Activated CD4-positive, alpha-beta T cell treated with anti-CD3 and anti-CD28 coated beads, Interleukin-2, amount 10 ng/mL, durations not matched to agents 7 days and 5 days (primary cell): ENCODE data around the gene IL12RB2. TPM values are rescaled to one million over a fixed set of nuclear protein-coding genes. Genes with fewer than 3 reads are reported as not detected.

ENCODE experiments used
- CTCF ChIA-PET: fragments of 350-600 bp; sonication (Branson Sonifier 250); formaldehyde crosslinking; loops from one replicate; lab custom pipeline; 2021; ENCODE audit warnings: antibody characterized with exemption; lab: Charles Lee
- POLR2A ChIA-PET: fragments of 350-600 bp; sonication (Branson Sonifier 250); formaldehyde crosslinking; loops from one replicate; lab custom pipeline; 2021; ENCODE audit warnings: antibody characterized with exemption; lab: Charles Lee
- DNase-seq: peaks from one replicate; pipeline ENCODE4 v3.0.0-alpha.2; 2020
- H3K27ac Mint-ChIP-seq: one replicate; pipeline ENCODE4 v1.8.0; 2021; ENCODE audit warnings: mild to moderate bottlenecking, moderate library complexity, mixed read lengths
- H3K27me3 Mint-ChIP-seq: one replicate; pipeline ENCODE4 v1.8.0; 2021; ENCODE audit warnings: mixed read lengths
- H3K36me3 Mint-ChIP-seq: one replicate; pipeline ENCODE4 v1.8.0; 2021; ENCODE audit warnings: low read depth, mixed read lengths
- H3K4me1 Mint-ChIP-seq: one replicate; pipeline ENCODE4 v1.8.0; 2021; ENCODE audit warnings: mixed read lengths
- H3K4me3 Mint-ChIP-seq: one replicate; pipeline ENCODE4 v1.8.0; 2021; ENCODE audit warnings: mild to moderate bottlenecking, moderate library complexity, mixed read lengths
- H3K9me3 Mint-ChIP-seq: one replicate; pipeline ENCODE4 v1.8.0; 2021; ENCODE audit warnings: mixed read lengths
- total RNA-seq, 2 experiments: library from RNA; stranded (reverse); gene quantifications; one replicate each; pipeline ENCODE4 v1.2.3, GENCODE V29; 2021

Gene IL12RB2
- total RNA-seq, 2 experiments from 2014 or later, result 29.3 to 31.8 TPM

- Mint-ChIP-seq H3K27me3 (no peaks in the 10 kb centered on the region), H3K9me3 (peaks cover 24% of the 10 kb centered on the region), H3K27ac (no peak overlapping the region), H3K36me3 (peaks cover 20% of the 10 kb centered on the region), H3K4me3 (no peak overlapping the region), H3K4me1 (peaks cover 27% of the 10 kb centered on the region)
- POLR2A ChIA-PET, result no interaction called here
- CTCF ChIA-PET, result interaction anchor here (1.2 kb wide), 1 partner anchor 11 kb away, joined by 5 read pairs; no protein-coding TSS in a partner anchor
- no peak for DNase-seq
Observed at GRCh38 chr1:67290236-67290635, 17.4 kb upstream of the IL12RB2 start.

DNA sequence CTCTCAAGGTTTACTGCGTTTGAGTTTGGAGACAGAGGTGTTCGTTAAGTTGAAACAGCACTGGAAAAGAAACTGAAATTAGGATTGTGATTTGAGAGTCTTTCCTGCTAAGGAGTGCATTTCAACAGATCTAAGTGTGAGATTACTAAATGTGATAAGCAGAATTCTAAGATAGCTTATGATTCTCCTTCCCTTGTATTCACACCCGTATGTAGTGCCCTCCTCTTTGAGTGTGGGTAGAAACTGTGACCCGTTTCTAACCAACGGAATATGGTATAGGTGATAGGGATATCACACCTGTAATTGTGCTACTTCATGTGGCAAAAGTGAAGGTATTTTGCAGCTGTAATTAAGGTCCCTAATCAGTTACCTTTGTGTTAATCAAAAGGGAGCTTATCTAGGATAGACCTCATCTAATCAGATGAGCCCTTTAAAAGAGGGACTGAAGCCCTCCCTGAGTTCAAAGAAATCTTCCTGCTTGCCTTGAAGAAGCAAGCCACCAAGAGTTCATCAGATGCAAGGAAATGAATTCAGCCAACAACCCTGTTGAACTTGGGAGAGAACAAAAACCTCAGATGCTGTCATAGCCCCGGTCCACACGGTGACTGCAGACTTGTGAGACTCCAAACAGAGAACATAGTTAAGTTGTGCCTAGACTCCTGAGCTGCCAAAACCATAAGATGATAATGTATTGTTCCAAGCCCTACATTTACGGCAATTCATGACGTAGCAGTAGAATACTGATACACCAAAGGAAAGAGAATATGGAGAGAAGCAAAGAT, 12.6 kb upstream of the IL12RB2 start:
- DNase-seq, result no peak
- ChIA-PET POLR2A (no interaction called here), CTCF (interaction anchor here (0.9 to 1.8 kb wide), 9 partner anchors 8 to 103 kb away, joined by 3 to 5 read pairs (median 4); no protein-coding TSS in a partner anchor)
- Mint-ChIP-seq H3K4me3 (no peak overlapping the region), H3K4me1 (peaks cover 35% of the 10 kb centered on the region), H3K9me3 (peaks cover 28% of the 10 kb centered on the region), H3K27ac (peak overlapping the region; percentile 20), H3K36me3 (peaks cover 21% of the 10 kb centered on the region), H3K27me3 (no peaks in the 10 kb centered on the region)

- Mint-ChIP-seq H3K4me3 (no peak overlapping the region), H3K36me3 (peaks cover 15% of the 10 kb centered on the region), H3K27ac (no peak overlapping the region), H3K27me3 (no peaks in the 10 kb centered on the region), H3K4me1 (peaks cover 55% of the 10 kb centered on the region), H3K9me3 (peaks cover 11% of the 10 kb centered on the region)
- ChIA-PET POLR2A (no interaction called here), CTCF (interaction anchor here (1.1 to 1.4 kb wide), 2 partner anchors 11 to 37 kb away, joined by 3 read pairs; no protein-coding TSS in a partner anchor)
- DNase-seq, result no peak
Observed at GRCh38 chr1:67298762-67299161, 8.9 kb upstream of the IL12RB2 start.

GRCh38 chr1:67299296-67299695, 8.4 kb upstream of the IL12RB2 start:
- DNase-seq, result no peak
- Mint-ChIP-seq H3K27ac (no peak overlapping the region), H3K36me3 (peaks cover 15% of the 10 kb centered on the region), H3K4me1 (peaks cover 56% of the 10 kb centered on the region), H3K4me3 (no peak overlapping the region), H3K9me3 (peaks cover 11% of the 10 kb centered on the region), H3K27me3 (no peaks in the 10 kb centered on the region)
- CTCF ChIA-PET, result interaction anchor here (1.1 to 1.4 kb wide), 2 partner anchors 11 to 37 kb away, joined by 3 read pairs; no protein-coding TSS in a partner anchor
- POLR2A ChIA-PET, result no interaction called here

DNA sequence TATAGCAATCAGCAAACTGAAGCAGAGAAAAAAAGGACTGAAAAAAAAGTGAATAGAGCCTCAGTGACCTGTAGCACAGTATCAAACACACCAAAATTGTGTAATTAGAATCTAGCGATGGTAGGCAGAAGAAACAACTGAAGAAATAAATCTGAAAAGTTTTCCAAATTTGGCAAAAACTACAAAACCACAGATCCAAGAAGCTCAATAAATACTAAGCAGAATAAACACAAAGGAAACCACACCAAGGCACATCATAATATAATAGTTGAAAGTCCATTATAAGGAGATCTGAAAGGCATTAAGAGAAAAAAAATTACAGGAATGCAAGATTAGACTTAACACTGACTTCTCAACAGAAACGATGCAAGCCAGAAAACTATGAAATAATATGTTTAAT, 7.1 kb upstream of the IL12RB2 start:
- no peak overlapping the region for H3K4me3 Mint-ChIP-seq
- H3K9me3 Mint-ChIP-seq, result peaks cover 5% of the 10 kb centered on the region
- H3K36me3 Mint-ChIP-seq, result peaks cover 11% of the 10 kb centered on the region
- ChIA-PET POLR2A (no interaction called here), CTCF (interaction anchor here (1.3 to 1.7 kb wide), 4 partner anchors 10 to 119 kb away, joined by 3 to 7 read pairs (median 4); no protein-coding TSS in a partner anchor)
- peaks cover 52% of the 10 kb centered on the region for H3K4me1 Mint-ChIP-seq
- no peak overlapping the region for H3K27ac Mint-ChIP-seq
- DNase-seq, result no peak
- H3K27me3 Mint-ChIP-seq, result no peaks in the 10 kb centered on the region

GRCh38 chr1:67304023-67304422, 3.6 kb upstream of the IL12RB2 start:
- DNase-seq, result no peak
- Mint-ChIP-seq H3K36me3 (peaks cover 3% of the 10 kb centered on the region), H3K4me3 (peak overlapping the region; percentile 28), H3K27ac (peak overlapping the region; percentile 89), H3K4me1 (peaks cover 59% of the 10 kb centered on the region), H3K9me3 (no peaks in the 10 kb centered on the region), H3K27me3 (no peaks in the 10 kb centered on the region)
- POLR2A ChIA-PET, result interaction anchor here (0.7 to 1.2 kb wide), 2 partner anchors 29 to 369 kb away, joined by 3 read pairs; no protein-coding TSS in a partner anchor
- CTCF ChIA-PET, result interaction anchor here (0.6 to 0.7 kb wide), 2 partner anchors 15 to 98 kb away, joined by 3 to 4 read pairs; no protein-coding TSS in a partner anchor

DNA sequence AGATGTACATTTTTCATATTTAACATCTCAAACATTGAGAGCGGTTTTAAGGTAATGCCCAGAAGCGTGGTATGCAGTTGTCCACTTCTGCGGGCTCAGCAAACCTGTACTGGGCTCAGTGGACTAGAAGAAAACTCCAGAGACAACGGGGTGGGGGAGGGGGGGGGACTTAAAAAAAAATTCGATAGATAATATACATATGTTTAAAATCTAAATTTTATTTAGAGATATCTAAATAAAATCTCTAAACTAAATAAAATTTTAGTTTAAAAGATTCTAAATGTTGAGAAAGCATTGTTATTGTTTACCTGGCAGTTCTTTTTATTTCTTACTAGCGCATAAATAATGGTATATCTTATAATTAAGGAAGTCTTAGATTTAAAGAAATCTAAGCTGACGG, 1.1 kb upstream of the IL12RB2 start:
- Mint-ChIP-seq H3K36me3 (peaks cover 14% of the 10 kb centered on the region), H3K27ac (peak overlapping the region; percentile 96), H3K4me1 (peaks cover 68% of the 10 kb centered on the region), H3K27me3 (no peaks in the 10 kb centered on the region), H3K9me3 (no peaks in the 10 kb centered on the region), H3K4me3 (peak overlapping the region; percentile 83)
- no peak for DNase-seq
- CTCF ChIA-PET, result interaction anchor here (0.9 to 1.4 kb wide), 2 partner anchors 28 to 30 kb away, joined by 3 read pairs; no protein-coding TSS in a partner anchor
- POLR2A ChIA-PET, result interaction anchor here (0.9 kb wide), 1 partner anchor 27 kb away, joined by 5 read pairs; no protein-coding TSS in a partner anchor

GRCh38 chr1:67308136-67308535, 463 bp downstream of the IL12RB2 start:
- peaks cover 2% of the 10 kb centered on the region for H3K9me3 Mint-ChIP-seq
- ChIA-PET CTCF (interaction anchor here (1.4 kb wide), 1 partner anchor 11 kb away, joined by 6 read pairs; no protein-coding TSS in a partner anchor), POLR2A (no interaction called here)
- peaks cover 74% of the 10 kb centered on the region for H3K4me1 Mint-ChIP-seq
- no peaks in the 10 kb centered on the region for H3K27me3 Mint-ChIP-seq
- H3K36me3 Mint-ChIP-seq, result peaks cover 20% of the 10 kb centered on the region
- peak; percentile 16 for DNase-seq
- peak overlapping the region; percentile 99 for H3K27ac Mint-ChIP-seq
- H3K4me3 Mint-ChIP-seq, result peak overlapping the region; percentile 97

DNA sequence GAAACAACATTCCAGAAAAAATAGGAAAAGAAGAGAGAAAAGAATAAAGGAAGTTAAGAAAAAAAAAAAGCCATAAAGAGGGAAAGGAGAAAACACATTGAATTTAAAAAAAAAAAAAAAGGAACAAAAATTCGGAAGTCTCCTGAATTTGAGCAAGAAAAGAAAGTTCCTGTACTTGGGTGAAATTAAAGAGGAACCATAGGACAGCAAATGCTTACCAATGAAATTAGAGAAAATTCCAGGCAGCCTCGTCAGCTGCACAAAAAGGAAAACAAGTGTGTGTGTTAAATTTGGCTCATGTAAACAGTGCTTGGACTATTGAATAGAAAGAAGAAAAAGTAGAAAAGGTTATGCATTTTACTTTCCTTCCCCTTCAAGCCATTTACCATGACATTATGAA, 4.9 kb downstream of the IL12RB2 start:
- H3K27ac Mint-ChIP-seq, result peak overlapping the region; percentile 86
- H3K4me1 Mint-ChIP-seq, result peaks cover 60% of the 10 kb centered on the region
- H3K36me3 Mint-ChIP-seq, result peaks cover 40% of the 10 kb centered on the region
- POLR2A ChIA-PET, result no interaction called here
- H3K4me3 Mint-ChIP-seq, result peak overlapping the region; percentile 56
- CTCF ChIA-PET, result interaction anchor here (2.8 kb wide), 1 partner anchor 13 kb away, joined by 9 read pairs; no protein-coding TSS in a partner anchor
- peaks cover 2% of the 10 kb centered on the region for H3K9me3 Mint-ChIP-seq
- no peaks in the 10 kb centered on the region for H3K27me3 Mint-ChIP-seq
- DNase-seq, result no peak

GRCh38 chr1:67313934-67314671, 6.4 kb downstream of the IL12RB2 start:
- H3K27ac Mint-ChIP-seq, result peak overlapping the region; percentile 86
- ChIA-PET POLR2A (no interaction called here), CTCF (interaction anchor here (0.8 to 2.8 kb wide), 4 partner anchors 11 to 25 kb away, joined by 3 to 9 read pairs (median 4); no protein-coding TSS in a partner anchor)
- peaks cover 40% of the 10 kb centered on the region for H3K36me3 Mint-ChIP-seq
- H3K9me3 Mint-ChIP-seq, result peaks cover 2% of the 10 kb centered on the region
- peak overlapping the region; percentile 62 for H3K4me3 Mint-ChIP-seq
- DNase-seq, result no peak
- no peaks in the 10 kb centered on the region for H3K27me3 Mint-ChIP-seq
- H3K4me1 Mint-ChIP-seq, result peaks cover 55% of the 10 kb centered on the region

DNA sequence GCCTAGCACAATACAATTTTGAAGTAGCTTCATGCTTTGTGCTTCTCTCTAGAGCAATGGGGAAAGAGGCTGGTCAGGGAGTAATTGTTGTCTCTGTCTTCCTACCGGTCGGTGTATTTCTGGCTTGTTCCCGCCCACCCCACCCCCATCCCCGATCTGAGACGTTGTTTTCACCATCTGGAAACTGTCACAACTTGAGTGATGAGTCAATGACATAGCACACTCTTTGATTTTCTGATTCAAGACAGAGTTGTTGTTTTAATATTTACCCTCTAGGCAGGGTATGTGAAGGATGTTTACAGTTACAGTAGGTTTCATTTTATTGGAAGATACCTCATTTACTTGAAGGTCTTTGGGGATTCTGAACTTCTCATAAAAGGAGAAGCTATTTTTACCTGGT, 7.0 kb downstream of the IL12RB2 start:
- Mint-ChIP-seq H3K4me3 (peak overlapping the region; percentile 62), H3K27me3 (no peaks in the 10 kb centered on the region), H3K9me3 (peaks cover 2% of the 10 kb centered on the region), H3K4me1 (peaks cover 50% of the 10 kb centered on the region), H3K36me3 (peaks cover 44% of the 10 kb centered on the region), H3K27ac (peak overlapping the region; percentile 86)
- DNase-seq, result peak; percentile 21
- ChIA-PET POLR2A (interaction anchor here (0.9 kb wide), 1 partner anchor 18 kb away, joined by 3 read pairs; no protein-coding TSS in a partner anchor), CTCF (interaction anchor here (0.7 to 2.0 kb wide), 6 partner anchors 15 to 33 kb away, joined by 3 to 5 read pairs (median 4); no protein-coding TSS in a partner anchor)
